Esophagus muscularis mucosa (tissue), 4 donors: ENCODE measurements around the gene MAMDC2. TPM values are rescaled to one million over a fixed set of nuclear protein-coding genes. Genes with fewer than 3 reads are reported as not detected.
A peak's percentile ranks its signal among the peaks of the same experiment; 100 is the strongest.

Experiments used
- DNase-seq: peaks from one replicate; pipeline ENCODE4 v3.0.0-alpha.2; 2017; ENCODE audit errors: extremely low spot score
- H3K27ac ChIP-seq, 4 donors: fragments of 200-600 bp; sonication (generic); replicated peaks in 1 of 4; 1 replicate in 3 of 4; 2 replicates in 1 of 4; pipeline ENCODE4 v1.5.1; 2016 to 2019; ENCODE audit warnings: mild to moderate bottlenecking in 1 of 4
- H3K27me3 ChIP-seq, 4 donors: fragments of 200-600 bp; sonication (generic); one replicate each; pipeline versions ENCODE4 v1.5.1 to v1.6.0; 2016 to 2019
- H3K36me3 ChIP-seq, 4 donors: fragments of 200-600 bp; sonication (generic); one replicate each; pipeline ENCODE4 v1.5.1; 2016 to 2019
- H3K4me1 ChIP-seq, 4 donors: fragments of 200-600 bp; sonication (generic); one replicate each; pipeline ENCODE4 v1.5.1; 2016 to 2019
- H3K4me3 ChIP-seq, 4 donors: fragments of 200-600 bp; sonication (generic); 1 replicate in 2 of 4; 2 replicates in 2 of 4; pipeline ENCODE4 v1.5.1; 2016 to 2019; ENCODE audit warnings: mild to moderate bottlenecking in 4 of 4, moderate library complexity in 1 of 4
- H3K9me3 ChIP-seq, 4 donors: fragments of 200-600 bp; sonication (generic); 1 replicate in 3 of 4; 2 replicates in 1 of 4; pipeline ENCODE4 v1.5.1; 2016 to 2019
- EP300 ChIP-seq: sonication (generic); formaldehyde crosslinking; IDR thresholded peaks from one replicate; pipeline ENCODE4 v1.6.1; 2017; ENCODE audit warnings: antibody characterized with exemption
- POLR2A ChIP-seq: fragments of 450-650 bp; IDR thresholded peaks from one replicate; pipeline ENCODE4 v1.6.1; 2017; ENCODE audit warnings: antibody characterized with exemption, moderate library complexity, mild to moderate bottlenecking, low read depth
- POLR2AphosphoS5 ChIP-seq, 2 donors: sonication (generic); formaldehyde crosslinking; IDR thresholded peaks; one replicate each; pipeline ENCODE4 v1.6.1; 2017; ENCODE audit warnings: antibody characterized with exemption in 2 of 2
- WGBS: methylation state at CpG from one replicate; pipeline ENCODE4 v1.1.5; 2018; 5-methylcytosine and 5-hydroxymethylcytosine counted together
- intact Hi-C: fragments of 100-400 bp; cut with DNase I; formaldehyde crosslinking; loops from one replicate; pipeline ENCODE4 v1.15.1; 2023
- total RNA-seq, 4 donors: library from RNA; depleted of rRNA; stranded (reverse); fragments of >200 nt; gene quantifications; one replicate each; pipeline versions ENCODE4 v1.1.0 to v1.2.1, GENCODE V29; 2016
- TF ChIP-seq, protein P1 (sequence below), 3 experiments: fragments of 200-600 bp in 2 of 3; fragments of 450-650 bp in 1 of 3; sonication (generic) in 2 of 3; IDR thresholded peaks; one replicate each; pipeline ENCODE4 v1.5.1; 2017 to 2019; ENCODE audit warnings: antibody characterized with exemption in 3 of 3, mild to moderate bottlenecking in 2 of 3, moderate library complexity in 1 of 3

Gene MAMDC2
- total RNA-seq, 4 donors from 2014 or later = 115 to 147 (median 126) TPM

DNA sequence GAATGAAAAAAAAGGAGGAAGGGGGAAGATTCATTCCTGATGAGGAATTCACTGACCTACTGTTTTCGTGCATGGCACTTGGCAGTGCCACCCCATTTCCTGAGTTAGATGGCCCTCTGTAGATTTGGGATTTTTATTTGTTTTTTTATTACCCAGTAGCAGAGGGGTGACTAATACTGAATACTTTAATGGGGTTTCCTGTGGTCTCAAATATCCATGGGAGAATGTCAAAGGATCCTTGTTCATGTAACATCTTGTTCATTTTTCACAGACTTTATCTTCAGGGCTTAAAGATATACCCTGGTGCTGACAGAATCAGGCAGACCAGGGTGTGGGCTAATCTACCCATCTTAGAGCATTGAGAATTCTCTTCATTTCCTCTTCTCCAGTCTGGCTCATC is 93.0 kb downstream of the MAMDC2 start:
- H3K9me3 ChIP-seq = no peaks in the 10 kb centered on the region
- H3K4me3 ChIP-seq = no peak overlapping the region
- 31% methylated on average over 1 of the region's 1 CpG for WGBS
- intact Hi-C loops = no loop called here
- no peaks in the 10 kb centered on the region for H3K27me3 ChIP-seq
- H3K36me3 ChIP-seq = peaks cover 0 to 85% (median 39%) of the 10 kb centered on the region in 4 donors
- TF ChIP-seq EP300 = no peak
- TF ChIP-seq, protein P1, sequence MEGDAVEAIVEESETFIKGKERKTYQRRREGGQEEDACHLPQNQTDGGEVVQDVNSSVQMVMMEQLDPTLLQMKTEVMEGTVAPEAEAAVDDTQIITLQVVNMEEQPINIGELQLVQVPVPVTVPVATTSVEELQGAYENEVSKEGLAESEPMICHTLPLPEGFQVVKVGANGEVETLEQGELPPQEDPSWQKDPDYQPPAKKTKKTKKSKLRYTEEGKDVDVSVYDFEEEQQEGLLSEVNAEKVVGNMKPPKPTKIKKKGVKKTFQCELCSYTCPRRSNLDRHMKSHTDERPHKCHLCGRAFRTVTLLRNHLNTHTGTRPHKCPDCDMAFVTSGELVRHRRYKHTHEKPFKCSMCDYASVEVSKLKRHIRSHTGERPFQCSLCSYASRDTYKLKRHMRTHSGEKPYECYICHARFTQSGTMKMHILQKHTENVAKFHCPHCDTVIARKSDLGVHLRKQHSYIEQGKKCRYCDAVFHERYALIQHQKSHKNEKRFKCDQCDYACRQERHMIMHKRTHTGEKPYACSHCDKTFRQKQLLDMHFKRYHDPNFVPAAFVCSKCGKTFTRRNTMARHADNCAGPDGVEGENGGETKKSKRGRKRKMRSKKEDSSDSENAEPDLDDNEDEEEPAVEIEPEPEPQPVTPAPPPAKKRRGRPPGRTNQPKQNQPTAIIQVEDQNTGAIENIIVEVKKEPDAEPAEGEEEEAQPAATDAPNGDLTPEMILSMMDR (IDR thresholded peaks at IDR 0.05) = no peak
- no peak for TF ChIP-seq POLR2AphosphoS5 (IDR thresholded peaks at IDR 0.05)
- no peak for TF ChIP-seq POLR2A
- H3K27ac ChIP-seq = no peak overlapping the region
- H3K4me1 ChIP-seq = peaks cover 0 to 44% (median 25%) of the 10 kb centered on the region in 4 donors
- DNase-seq = no peak

DNA sequence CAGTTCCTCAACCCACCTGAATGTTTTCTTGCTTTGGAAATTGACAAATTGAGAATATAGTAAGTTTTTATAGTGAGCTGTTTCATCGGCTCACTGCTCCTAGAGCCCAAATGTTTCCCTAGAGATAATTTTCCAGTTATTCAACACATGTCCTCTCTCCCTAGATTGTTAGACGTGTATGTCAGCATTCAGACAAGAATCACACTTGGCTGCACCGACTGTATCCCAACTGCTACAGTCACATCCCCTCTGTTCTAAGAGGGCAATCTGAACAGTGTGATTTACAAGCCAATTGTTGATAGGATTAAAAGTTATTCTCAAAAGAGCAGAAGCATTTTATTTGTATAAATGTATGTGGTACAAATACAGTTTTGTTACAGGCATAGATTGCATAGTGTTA is 93.9 kb downstream of the MAMDC2 start:
- H3K36me3 ChIP-seq = peaks cover 0 to 85% (median 40%) of the 10 kb centered on the region in 4 donors
- TF ChIP-seq POLR2A = no peak
- TF ChIP-seq EP300 = no peak
- TF ChIP-seq, protein P1 (IDR thresholded peaks at IDR 0.05) = no peak
- TF ChIP-seq POLR2AphosphoS5 (IDR thresholded peaks at IDR 0.05) = no peak

DNA sequence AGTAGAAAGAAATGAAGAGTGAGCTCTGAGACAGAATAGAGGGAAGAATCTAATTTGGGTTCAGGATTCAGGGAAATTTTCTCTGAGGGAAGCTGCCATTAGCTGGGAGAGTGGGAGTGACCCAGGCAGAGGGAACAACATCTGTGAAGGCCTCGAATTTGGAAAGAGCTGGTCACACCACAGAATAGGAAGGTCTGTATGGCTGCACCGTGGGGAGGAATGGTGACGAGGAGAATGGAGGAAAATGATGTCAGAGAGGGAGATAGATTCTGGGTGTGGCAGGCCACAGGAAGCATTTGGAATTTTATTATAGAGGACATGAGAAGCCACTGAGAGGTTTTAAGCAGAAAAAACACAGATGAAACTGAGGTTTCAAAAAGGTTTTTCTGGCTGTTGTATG is 98.5 kb downstream of the MAMDC2 start:
- Histone ChIP-seq H3K9me3 (no peaks in the 10 kb centered on the region), H3K27ac (peak overlapping the region in 2 of 4 donors; percentile 27 to 28), H3K36me3 (peaks cover 0 to 87% (median 53%) of the 10 kb centered on the region in 4 donors), H3K4me3 (no peak overlapping the region), H3K4me1 (peaks cover 0 to 17% (median 9%) of the 10 kb centered on the region in 4 donors), H3K27me3 (no peaks in the 10 kb centered on the region)
- DNase-seq = no peak
- intact Hi-C loops = no loop called here
- 84% methylated on average over 3 of the region's 3 CpGs for WGBS
- TF ChIP-seq EP300 (no peak), POLR2AphosphoS5 (IDR thresholded peaks at IDR 0.05) (no peak), POLR2A (no peak)
- TF ChIP-seq, protein P1 (IDR thresholded peaks at IDR 0.05) = no peak

More for the DNA sequence above, 93.9 kb downstream of the MAMDC2 start:
- no peak overlapping the region for H3K27ac ChIP-seq
- H3K4me1 ChIP-seq = peaks cover 0 to 43% (median 25%) of the 10 kb centered on the region in 4 donors
- H3K4me3 ChIP-seq = no peak overlapping the region
- no peak for DNase-seq
- no peaks in the 10 kb centered on the region for H3K9me3 ChIP-seq
- H3K27me3 ChIP-seq = no peaks in the 10 kb centered on the region
- WGBS = 56% methylated on average over 3 of the region's 3 CpGs
- intact Hi-C loops = no loop called here

DNA sequence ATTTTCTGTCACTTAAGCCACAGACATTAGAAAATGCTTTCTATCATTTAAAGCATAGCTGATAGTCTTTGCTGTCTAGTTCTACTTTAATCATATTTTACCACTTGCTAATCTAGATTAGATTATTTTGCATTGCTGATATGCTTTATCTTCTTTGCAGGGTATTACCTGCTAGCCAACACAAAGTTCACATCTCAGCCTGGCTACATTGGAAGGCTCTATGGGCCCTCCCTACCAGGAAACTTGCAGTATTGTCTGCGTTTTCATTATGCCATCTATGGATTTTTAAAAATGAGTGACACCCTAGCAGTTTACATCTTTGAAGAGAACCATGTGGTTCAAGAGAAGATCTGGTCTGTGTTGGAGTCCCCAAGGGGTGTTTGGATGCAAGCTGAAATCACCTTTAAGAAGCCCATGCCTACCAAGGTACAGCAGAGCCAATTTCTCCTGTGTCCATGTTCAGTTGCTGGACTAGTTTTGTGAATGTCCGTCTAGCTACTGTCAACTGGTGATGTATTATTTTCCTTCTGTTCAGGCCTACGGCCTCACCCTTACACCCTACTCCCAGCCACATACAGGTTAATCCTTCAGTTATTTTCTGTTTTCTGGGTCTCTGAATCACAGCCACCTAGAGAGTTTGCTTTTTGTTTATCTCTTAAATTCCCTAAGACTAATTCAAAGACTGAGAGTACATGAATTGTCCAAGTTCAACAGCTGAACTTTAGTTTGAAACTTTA is 99.9 kb downstream of the MAMDC2 start:
- no peak for DNase-seq
- intact Hi-C loops = no loop called here
- no peaks in the 10 kb centered on the region for H3K9me3 ChIP-seq
- H3K36me3 ChIP-seq = peaks cover 0 to 82% (median 62%) of the 10 kb centered on the region in 4 donors
- no peak overlapping the region for H3K4me3 ChIP-seq
- H3K27ac ChIP-seq = peak overlapping the region in 2 of 4 donors; percentile 20 to 27
- WGBS = 57% methylated on average over 3 of the region's 3 CpGs
- TF ChIP-seq EP300 = no peak
- TF ChIP-seq, protein P1 (IDR thresholded peaks at IDR 0.05) = no peak
- no peak for TF ChIP-seq POLR2A
- TF ChIP-seq POLR2AphosphoS5 (IDR thresholded peaks at IDR 0.05) = no peak
- no peaks in the 10 kb centered on the region for H3K27me3 ChIP-seq
- H3K4me1 ChIP-seq = peaks cover 0 to 9% (median 7%) of the 10 kb centered on the region in 4 donors
